ENCODE data around the gene ADAM12.

DNA sequence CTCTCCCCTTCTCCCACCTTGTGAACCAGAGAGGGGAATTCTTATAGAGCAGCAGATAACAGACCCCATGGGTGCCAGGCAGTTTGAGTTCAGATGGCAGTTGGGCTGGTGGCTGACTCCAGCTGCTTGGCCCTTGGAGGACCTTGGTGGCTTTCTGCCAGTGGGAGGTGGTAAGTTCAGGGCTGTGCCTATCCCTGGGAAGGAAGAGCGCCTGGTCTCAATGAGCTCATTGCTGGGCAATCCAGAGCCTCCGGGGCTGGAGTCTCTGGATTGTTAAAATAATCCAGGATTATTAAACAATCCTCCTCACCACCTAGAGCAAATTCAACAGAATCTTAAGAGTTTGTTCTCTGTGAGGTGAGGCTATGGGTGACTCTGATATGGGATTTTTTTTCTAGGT lies 386.7 kb downstream of the ADAM12 start:
- TF ChIP-seq CTCF (conservative IDR thresholded peaks at IDR 0.05) (no peak), EZH2 (IDR thresholded peaks at IDR 0.05; ENCODE audit: low read depth) (no peak)
